Activated T-cell treated with anti-CD3 and anti-CD28 coated beads for 4 hours (primary cell): ENCODE results near the gene OSMR.

Experiments
- DNase-seq: peaks from one replicate; pipeline ENCODE4 v3.0.0-alpha.2; 2020

The OSMR gene

DNA sequence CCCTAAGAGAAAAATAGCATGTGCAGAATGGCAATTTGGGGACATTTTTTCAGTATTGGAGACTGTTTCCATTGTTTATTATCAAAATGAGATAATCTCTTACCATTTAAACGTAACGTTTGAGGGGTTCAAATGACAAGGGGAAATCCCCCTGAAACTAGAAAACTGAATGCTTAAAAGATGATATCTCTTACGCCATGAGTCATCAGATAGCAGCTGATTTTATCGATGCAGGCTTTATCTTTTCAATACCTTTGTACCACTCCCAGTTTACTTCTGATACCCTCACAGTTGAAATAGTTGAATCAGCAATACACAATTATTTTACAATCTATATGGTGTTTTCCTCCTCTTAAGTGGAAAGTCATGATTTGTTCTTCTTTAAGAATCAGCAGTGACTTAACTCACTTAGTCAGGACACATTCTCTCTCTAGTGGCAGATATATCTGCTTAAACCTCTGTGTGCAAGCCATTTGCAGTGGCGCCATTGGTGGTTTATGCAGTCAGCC is 29.2 kb downstream of the OSMR start:
- DNase-seq = no peak

DNA sequence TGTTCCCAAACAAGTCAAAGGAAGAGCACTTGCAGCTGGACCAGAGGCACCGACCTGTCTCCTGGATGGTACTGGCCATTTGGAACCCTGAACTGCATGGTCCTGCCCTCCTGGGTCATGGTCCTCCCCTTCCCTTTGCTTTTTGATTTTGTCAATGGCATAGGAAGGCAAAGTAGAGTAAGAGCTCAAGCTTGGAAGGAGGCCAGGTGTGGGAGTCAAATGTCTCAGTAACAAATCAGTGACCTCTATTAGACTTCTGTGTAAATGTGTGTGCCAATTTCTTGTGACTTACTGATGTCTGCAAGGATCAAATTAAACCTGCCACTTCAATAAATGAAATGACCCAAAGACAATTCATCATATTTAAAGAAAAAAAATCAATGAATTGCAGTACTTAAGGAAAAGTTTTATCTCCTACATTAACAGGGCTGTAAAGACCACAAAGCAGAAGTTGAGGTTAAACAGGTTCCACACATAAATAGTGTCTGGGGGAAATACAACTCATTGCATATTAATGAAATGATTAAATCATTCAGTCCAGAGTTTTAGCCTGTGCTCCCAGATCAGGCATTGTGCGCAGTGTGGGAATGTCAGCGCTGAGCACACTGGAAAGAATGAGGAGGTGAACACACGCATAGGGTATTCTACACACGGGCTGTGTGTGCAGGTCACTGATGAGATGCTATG is 32.7 kb downstream of the OSMR start:
- DNase-seq = no peak

DNA sequence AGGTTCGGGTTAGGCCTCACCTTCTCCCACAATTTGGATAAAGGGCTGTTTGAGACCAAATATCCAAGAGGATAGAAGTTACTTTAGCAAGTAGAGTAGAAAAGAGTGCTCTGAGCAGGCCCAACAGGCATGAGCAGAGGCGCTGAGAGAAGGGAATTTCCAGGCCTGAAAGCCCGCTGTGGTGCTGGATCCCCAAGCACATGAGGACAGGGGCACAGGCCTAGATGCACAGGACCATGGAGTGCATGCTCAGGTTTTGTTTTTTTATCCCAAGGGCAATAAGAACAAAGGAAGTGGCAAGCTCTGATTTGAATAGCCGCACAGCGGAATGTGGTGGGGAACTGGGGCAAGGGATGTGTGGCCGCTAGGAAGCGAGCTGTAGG is 33.3 kb downstream of the OSMR start:
- DNase-seq = no peak

DNA sequence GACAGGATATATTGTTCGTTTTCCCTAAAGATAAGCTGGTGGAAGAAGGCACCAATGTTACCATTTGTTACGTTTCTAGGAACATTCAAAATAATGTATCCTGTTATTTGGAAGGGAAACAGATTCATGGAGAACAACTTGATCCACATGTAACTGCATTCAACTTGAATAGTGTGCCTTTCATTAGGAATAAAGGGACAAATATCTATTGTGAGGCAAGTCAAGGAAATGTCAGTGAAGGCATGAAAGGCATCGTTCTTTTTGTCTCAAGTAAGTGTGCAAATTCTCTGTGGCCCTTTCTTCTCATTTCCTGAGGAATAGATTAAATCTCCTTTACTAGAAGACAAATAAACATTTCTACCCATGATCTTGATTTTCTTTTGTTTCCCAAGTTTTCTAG is 38.0 kb downstream of the OSMR start:
- DNase-seq = no peak

DNA sequence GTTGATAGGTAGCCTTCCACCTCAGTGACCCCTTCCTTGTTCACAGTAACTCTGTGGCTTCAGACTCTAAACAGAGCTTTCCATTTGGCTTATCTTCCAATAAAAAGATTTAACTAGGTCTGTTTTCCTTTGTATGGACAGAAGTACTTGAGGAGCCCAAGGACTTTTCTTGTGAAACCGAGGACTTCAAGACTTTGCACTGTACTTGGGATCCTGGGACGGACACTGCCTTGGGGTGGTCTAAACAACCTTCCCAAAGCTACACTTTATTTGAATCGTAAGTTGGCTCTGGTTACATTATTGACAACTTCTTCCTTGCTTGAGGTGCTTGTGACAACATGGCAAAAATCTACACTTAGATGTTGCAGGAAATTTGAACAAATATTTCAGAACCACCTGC is 39.4 kb downstream of the OSMR start:
- no peak for DNase-seq

DNA sequence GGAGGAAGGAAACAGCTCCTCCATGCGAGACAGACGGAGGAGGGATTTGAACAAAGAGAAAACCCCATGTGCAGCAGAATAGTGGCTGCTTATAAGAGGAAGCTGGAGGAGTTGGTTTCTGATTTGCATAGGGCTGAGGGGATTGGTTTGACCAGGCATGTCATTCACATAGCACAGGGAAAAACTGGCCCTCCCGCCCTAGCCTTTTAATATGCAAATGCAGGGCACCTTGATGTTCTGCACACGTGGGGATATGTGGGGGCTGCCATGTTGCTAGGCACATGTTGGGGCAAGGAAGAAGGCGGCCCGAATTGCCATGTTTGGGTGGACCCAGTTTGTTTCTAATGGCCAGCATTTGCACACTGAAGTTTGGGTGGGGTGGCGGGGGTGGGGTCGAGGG is 42.2 kb downstream of the OSMR start:
- DNase-seq = no peak

DNA sequence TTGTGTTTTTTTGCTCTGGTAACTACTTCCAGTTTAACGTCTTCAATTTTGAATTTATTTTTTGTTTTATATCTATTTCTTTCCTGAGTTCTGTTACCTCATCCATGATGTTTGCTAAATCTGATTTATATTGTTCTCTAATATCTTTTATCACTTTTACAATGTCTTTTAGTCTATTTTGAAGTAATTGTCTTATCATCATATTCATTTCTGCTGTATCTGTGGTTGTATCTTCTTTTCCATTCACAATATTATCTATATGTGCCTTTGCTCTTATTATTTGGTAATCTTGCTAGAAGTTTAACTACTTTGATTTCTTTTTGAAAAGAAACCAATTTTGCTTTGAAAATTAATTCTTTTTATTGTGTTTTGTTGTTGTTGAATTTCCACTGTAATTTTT is 43.6 kb downstream of the OSMR start:
- DNase-seq = no peak

DNA sequence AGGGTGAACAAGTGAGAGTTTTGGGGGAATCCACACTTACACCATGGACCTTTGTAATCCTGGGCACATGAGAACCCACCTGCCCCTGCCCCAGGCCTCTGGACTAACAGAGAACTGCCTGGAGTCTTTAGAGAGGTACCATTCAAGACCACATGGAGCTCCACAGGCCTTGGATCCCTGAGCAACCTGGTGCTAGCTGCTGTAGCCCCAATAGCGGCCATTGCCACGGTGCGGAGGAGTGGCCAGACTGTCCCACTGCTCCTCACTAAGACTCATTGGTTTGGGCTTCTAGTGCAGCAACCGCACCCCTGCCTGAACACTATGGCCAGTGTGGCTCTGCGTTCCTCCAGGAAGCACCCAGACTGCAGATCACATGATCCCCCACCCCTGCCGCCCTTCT is 45.8 kb downstream of the OSMR start:
- no peak for DNase-seq

DNA sequence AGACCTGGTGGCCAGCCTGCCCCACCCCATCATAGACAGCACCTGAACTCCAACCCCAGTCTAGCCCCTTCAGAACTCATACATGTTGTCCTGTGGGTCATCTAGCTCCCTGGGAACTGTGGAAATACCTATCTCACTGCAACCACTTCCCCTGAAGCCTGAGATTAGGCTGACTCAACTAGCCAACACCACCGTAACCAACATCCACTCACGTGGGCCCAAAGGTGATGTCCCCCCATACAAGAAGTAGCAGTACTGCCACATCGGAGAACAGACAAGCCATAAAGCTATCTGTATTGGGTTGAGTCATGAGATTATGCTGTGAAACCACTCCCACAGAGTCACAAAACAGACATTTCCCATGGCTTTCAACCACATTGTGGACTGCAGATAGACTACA is 46.6 kb downstream of the OSMR start:
- no peak for DNase-seq

DNA sequence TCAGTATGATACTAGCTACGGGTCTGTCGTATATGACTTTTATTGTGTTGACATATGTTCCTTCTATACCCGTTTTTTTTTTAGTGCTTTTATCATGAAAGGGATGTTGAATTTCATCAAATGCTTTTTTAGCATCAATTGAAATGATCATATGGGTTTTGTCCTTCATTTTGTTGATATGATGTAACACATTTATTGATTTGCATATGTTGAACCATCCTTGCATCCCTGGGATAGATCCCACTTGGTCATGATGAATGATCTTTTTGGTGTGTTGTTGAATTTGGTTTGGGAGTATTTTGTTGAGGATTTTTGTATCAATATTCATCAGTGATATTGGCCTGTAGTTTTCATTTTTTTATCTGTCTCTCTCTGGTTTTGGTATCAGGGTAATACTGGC is 50.9 kb downstream of the OSMR start:
- no peak for DNase-seq

DNA sequence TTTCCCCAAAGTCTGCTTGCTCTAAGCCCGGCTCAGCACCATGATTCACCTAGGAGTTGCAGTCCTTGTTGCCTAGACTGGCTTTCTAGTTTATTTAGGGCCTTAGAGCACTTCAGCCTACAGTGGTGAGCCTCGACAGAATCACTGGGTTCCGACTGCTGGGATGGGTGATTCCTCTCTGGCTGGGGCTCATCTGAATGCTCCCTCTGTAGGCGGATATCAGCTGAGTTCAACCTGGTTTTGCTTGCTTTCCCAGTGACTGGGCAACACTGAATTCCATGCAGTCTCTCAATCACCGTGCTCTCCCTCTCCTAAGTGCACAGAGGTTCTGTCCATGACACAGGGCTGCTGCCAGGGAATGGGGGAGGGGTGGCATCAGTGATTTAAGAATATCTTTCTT is 54.1 kb downstream of the OSMR start:
- no peak for DNase-seq

DNA sequence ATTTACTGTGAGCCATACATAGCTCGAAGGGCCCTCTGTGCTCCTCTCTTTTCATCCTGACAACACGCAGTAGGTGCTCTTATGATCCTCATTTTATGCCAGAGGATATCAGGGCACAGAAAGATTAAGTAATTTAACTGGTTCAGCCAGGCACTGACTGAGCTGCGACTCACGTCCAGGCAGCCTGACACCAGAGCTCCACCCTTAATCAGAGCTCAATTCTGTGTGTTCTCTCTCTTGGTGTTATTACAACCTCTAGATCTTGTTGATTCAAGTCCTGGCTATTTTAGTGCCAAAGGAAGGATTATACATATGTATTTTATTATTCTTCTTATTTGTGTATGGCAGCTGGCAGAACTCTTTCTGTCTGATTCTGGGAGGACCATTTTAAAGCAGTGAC is 59.7 kb downstream of the OSMR start:
- no peak for DNase-seq

DNA sequence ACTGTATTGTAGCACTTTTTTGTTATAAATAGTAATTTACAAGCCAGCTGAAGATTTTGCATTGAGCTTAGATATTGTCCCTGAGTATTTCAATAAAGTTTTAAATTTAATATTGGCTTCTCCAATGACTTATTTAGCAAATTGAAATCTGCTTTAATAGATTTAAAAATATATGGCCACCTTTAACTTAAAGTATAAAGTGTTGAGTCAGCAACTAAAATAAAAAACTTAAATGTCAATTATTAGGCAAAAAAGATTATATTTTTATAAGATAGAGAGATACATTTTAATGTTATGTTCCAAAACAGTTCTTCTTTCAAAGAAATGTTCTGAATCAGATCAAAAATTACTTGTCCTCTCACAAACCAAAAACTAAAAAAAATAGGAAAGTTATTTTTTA is 60.7 kb downstream of the OSMR start:
- no peak for DNase-seq

DNA sequence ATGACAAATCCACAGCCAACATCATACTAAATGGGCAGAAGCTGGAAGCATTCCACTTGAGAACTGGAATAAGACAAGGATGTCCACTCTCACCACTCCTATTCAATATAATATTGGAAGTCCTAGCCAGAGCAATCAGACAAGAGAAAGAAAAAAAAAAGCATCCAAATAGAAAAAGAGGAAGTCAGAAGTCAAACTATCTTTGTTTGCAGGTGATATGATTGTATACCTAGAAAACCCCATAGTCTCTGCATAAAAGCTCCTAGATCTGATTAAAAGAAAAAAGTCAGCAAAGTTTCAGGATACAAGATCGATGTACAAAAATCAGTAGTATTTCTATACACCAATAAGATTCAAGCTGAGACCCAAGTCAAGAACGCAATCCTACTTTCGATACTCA is 66.1 kb downstream of the OSMR start:
- no peak for DNase-seq

DNA sequence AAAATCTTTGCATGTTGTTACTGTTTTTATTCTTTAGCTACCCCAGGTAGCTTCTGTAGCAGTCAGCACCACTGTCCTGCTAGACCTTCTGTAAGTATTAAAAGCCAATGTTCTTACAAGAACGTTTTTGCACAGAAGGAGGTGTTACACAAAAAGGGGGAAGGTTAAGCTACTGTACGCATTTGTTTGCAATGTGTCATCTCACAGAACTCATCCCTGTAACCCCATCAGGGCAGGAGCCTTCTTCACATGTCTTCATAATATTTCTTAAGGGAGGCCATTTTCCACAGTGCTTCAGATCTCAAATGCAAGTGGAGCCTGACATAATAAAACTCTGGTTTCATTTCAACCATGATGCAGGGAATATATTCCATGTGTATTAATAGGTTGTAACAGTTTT is 67.9 kb downstream of the OSMR start:
- no peak for DNase-seq

DNA sequence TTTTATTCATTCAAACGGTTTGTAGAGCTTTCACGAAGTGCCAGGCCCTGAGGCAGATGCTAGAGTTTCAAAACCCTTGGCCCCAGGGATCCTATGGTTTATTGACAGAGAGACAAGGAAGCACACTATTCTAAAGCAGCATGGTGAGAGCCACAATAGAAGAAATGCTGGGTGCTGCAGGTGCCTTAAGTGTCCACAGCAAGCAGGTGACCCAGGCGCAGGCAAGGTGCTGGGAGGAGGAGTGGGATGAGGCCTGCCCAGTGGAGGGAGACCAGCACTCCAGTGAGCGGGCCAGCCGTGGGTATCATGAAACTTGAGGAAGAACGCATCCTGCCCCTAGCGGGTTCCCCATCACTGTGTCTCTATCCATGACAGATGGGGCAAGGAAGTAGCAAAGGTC is 71.0 kb downstream of the OSMR start:
- DNase-seq = no peak

DNA sequence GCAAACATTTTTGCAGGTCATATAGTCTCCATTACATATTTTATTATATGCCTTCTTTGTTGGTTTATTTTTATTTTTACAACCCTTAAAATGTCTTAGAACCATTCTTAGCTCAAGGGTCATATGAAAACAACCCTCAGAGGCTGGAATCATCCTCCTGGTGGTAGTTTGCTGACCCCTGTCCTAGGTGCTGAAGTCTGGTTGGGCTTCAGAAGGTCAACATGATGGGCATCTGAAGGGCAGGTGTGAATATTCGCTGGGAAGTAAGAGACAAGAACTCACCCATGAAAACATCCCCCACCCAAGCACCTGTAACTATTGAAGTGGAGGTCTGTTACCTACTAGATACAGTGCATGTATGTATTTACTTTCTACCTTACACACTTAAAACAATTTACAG is 75.4 kb downstream of the OSMR start:
- no peak for DNase-seq

DNA sequence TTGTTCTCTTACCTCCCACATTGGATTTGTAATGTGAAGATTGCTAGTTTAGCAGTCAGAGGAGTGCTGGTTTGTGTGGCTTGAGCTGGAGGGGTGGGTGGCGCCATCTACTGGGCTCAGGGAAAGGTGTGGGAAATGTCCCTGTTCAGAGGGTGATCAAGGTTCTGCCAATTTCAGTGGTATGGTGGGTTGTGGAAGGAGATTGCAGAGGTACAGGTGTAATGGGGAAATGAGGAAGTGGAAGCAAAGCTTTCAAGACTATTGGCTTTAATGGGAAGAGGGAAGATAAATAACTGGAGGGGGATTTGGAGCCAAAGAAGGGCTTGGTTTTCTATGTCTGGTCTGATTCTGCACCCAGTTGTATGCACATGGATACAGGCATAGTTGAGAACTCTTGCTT is 76.4 kb downstream of the OSMR start:
- DNase-seq = peak; percentile 9

DNA sequence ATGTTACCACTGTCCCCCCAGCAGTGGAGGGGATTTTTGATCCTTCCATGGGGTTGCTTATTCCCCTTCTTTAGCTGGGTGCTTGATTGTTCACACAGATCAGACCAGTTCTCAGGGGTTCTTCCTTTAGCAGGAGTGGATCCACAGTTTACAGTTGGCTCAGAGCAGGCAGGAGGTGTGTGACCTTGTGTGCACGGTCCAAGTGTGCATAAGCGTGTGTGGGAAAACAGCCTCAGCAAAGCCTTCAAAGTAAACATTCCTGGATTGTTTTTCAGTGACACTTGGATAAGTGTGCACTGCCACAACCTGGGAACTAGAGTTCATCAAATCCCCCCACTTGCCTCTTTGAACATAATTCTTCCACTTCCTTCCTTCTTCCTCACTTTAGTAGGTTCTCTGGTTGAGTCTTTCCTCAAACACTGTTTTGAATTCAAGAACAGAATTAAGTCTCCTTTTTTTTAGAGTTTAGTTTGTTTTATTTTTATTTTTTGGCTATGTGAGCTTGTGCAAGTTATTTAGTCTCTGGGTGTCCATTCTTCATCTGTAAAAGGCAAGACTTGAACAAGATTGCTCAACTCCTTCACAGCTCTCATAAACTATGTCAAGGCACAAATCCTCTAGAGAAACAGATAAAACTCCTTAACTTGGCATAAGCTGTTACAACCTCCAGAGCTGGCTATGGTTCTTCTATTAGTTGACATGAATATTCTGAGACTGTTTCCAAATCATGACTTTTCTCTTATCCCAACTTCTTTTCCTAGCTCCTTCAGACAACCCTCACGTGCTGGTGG is 78.0 kb downstream of the OSMR start:
- no peak for DNase-seq

DNA sequence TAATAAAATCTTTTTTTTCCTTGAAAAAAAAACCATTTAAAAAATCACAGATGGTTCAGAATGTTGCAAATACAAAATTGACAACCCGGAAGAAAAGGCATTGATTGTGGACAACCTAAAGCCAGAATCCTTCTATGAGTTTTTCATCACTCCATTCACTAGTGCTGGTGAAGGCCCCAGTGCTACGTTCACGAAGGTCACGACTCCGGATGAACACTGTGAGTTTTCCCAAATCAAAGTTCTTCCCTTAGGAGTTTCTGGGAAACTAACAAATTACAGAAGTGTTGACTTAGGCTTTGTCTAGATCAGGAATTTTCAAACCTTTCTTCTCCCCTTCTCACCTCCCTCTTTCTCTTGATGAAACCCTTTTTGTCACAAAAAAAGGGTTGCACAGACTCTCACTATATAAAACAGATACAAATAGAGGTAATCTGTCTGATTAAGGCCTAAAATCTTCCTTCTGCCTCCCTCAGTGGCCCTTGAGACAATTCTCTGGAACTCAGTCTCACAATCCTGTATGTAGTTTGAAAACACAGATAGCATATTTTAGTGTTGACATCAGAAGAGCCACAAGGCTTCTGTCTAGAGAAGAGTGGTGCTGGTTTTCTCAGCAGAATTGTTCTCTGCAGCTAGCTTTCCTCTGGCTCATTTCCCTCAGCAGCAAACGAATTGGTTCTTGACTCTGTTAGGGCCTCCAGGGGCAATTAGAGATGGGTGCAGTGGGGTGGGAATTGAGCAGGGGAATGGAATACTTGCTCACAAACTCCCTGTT is 79.5 kb downstream of the OSMR start:
- no peak for DNase-seq

DNA sequence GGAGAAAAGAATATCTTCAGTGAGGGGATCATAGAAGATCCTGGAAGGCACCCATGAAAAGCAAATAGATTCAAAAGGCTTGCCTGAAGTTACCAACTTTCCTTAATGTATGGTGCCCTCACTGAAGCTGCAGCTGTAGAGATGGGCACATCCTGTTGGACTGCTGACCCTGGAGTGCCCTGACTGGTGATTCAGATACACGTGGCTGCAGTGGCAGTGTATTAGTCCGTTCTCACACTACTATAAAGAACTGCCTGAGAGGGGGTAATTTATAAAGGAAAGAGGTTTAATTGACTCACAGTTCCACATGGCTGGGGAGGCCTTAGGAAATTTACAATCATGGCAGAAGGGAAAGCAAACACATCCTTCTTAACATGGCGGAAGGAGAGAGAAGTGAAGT is 80.3 kb downstream of the OSMR start:
- no peak for DNase-seq

DNA sequence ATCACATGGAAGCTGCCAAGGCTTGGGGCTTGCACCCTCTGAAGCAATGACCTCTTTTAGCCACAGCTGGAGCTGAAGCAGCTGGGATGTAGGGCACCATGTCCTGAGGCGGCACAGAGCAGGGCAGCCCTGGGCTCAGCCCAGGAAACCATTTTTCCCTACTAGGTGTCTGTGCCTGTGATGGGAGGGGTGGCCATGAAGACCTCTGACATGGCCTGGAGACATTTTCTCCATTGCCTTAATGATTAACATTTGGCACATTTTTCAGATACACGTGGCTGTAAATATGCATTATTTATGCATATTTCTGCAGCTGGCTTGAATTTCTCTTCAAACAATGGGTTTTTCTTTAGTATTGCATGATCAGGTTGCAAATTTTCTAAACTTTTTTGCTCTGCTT is 81.7 kb downstream of the OSMR start:
- no peak for DNase-seq

DNA sequence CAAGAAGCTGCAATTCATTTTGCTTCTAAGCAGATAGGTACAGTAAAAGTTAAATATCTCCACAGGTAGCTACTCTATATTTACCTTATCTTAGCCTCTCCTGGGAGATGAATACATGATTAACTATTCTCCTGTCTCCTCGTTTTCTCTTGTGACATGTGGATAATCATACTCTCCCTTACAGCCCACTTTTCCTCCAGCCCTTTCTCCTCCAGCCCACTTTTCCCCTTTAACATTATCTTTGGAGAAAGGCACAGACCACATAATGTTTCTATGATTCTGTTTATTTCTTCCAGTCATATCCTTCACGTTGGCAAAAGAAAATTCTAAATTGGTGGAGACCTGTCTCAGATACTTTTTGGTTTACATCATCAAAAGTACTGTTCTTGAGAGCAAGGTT is 84.0 kb downstream of the OSMR start:
- no peak for DNase-seq

DNA sequence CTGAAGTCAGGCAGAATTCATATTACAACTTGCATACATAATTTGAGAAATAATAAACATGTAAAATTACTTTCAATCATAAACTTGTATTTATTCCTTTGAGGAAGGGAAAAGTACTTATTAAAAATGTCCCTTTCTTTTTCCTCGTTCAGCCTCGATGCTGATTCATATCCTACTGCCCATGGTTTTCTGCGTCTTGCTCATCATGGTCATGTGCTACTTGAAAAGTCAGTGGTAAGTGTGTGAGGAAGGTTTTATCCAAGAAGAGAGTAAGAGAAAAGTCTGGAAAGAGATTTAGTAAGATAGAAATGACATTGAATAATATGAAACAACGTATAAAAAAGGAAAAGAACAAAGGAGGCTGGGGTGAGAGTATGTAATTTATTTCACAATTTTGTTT is 85.9 kb downstream of the OSMR start:
- no peak for DNase-seq
